ENCODE measurements around the gene AMY2A. TPM values are rescaled to one million over a fixed set of nuclear protein-coding genes. Genes with fewer than 3 reads are reported as not detected.

The AMY2A gene
- total RNA-seq = not detected in 2 replicates

GRCh38 chr1:103616994-103617477 is at the start of gene AMY2A:
TSS of gene AMY2A (plus strand) at chr1:103617427. CDS start at chr1:103617441, 14 bp downstream.

DNA sequence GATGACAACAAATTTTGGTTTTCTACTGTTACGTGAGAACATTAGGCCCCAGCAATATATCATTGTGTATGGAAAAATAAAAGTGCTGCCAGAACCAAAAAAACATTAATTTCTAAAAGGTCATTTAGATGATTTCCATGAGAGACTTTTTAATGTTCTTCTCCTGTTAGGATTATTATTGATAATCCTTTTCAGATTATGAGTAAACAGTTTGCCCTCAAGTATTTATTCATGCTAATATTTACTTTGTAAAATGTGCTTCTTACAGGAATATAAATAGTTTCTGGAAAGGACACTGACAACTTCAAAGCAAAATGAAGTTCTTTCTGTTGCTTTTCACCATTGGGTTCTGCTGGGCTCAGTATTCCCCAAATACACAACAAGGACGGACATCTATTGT is 45.9 kb upstream of the AMY2A start, which contains the start of gene AMY2B:
Gene AMY2B (plus strand): TSS at position 301 of the 400 bp plus-strand sequence. CDS start 14 bp downstream, at position 315.

DNA sequence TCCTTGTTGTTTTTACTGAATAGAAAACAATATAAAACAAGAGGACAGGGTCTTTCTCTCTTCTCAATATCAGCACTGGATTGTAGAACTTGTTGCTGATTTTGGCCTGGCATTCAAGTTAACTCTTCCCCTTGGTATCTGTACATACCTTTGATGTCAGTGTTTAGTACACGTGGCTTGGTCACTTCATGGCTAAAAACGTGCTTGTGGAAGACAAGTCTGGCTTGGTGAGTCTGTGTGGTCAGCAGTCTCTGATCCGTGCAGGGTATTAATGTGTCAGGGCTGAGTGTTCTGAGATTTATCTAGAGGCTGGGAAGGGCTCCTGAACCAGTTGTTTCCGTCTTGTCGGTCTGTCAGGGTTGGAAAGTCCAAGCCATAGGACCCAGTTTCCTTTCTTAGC is 38.2 kb downstream of the AMY2A start, which contains the start of gene AMY1A:
Gene AMY1A (plus strand): TSS at position 301 of the 400 bp plus-strand sequence. CDS start 571 bp downstream, outside the sequence.

Other genes with a start within 250 kb of the AMY2A start
- gene RNPC3, start 91.7 kb upstream of the AMY2A start, total RNA-seq = 10.6 and 15.7 TPM in 2 replicates
- 0.37 and 1.5 TPM in 2 replicates for gene AMY2B, start 45.8 kb upstream of the AMY2A start, total RNA-seq
- gene AMY1A, start 38.3 kb downstream of the AMY2A start, total RNA-seq = not detected in 2 replicates
- not detected in 2 replicates for gene AMY1B, start 78.8 kb downstream of the AMY2A start, total RNA-seq
- 1.4 and 1.7 TPM in 2 replicates for gene AMY1C, start 132.5 kb downstream of the AMY2A start, total RNA-seq